IPS-15b (cell line): Measurements from ENCODE around the gene NIP7.
"Not testable (repeated sequence)": the region's sequence is repeated elsewhere in the genome, so short reads cannot be mapped to it uniquely, and the experiment has no call there.

Experiments
- H3K27me3 ChIP-seq: one replicate; pipeline ENCODE4 v1.6.1; 2013; ENCODE audit warnings: low read length; ENCODE audit not compliant: control insufficient read depth, insufficient read depth
- H3K36me3 ChIP-seq: one replicate; pipeline ENCODE4 v1.6.1; 2013; ENCODE audit warnings: low read length; ENCODE audit not compliant: control insufficient read depth, insufficient read depth
- H3K4me1 ChIP-seq: one replicate; pipeline ENCODE4 v1.6.1; 2013; ENCODE audit warnings: mild to moderate bottlenecking, low read length; ENCODE audit not compliant: control insufficient read depth, insufficient read depth
- H3K4me3 ChIP-seq: one replicate; pipeline ENCODE4 v1.5.1; 2013; ENCODE audit warnings: low read depth, low read length
- H3K9ac ChIP-seq: one replicate; pipeline ENCODE4 v1.6.1; 2013; ENCODE audit warnings: low read depth, mild to moderate bottlenecking, low read length
- H3K9me3 ChIP-seq: one replicate; pipeline ENCODE4 v1.6.1; 2013; ENCODE audit warnings: mild to moderate bottlenecking, low read length; ENCODE audit not compliant: control insufficient read depth, insufficient read depth

The NIP7 gene

DNA sequence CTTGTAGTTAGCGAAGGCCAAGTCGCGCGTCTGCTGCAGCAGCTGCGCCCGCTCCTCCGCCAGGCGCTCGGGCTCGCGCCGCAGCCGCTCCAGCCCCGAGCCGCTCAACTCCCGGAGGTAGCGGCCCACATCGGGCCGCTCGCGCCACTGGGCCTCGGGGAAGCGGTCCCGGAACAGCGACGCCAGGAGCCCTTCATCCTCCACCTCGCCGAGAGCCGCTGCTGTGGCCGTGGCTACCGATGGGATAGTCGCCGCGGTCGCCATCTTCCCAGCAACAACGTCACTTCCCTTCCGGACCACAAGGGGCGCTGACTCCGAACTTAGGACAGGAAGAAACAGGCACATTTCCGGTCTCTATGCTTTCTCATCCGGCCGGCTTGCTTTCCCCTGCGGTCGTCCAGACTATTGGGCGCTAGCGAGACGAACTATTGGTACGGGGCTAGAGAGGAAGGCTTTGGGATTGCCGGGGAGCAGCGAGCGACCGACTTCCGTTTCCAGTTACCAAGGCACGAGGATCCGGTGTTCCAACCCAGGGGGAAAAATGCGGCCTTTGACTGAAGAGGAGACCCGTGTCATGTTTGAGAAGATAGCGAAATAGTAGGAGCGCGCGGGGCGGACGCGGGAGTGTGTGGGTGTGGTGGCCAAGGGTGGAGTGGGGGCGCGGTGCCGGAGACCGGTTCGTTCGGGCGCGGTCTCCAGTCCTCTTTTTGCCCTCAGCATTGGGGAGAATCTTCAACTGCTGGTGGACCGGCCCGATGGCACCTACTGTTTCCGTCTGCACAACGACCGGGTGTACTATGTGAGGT lies at the start of gene NIP7, which contains the start of gene COG8:
NIP7 (plus strand) TSS at position 484 of the 806 bp plus-strand sequence; CDS start at position 542, 58 bp downstream.
COG8 (minus strand) TSS at position 276 of the 806 bp plus-strand sequence; CDS start at position 264, 12 bp downstream.
- Histone ChIP-seq H3K4me3 (peak within 1 kb of the TSS; percentile 94), H3K27me3 (no peaks in the 10 kb centered on the region), H3K4me1 (peaks cover 4% of the 10 kb centered on the region), H3K36me3 (peaks cover 16% of the 10 kb centered on the region), H3K9me3 (no peaks in the 10 kb centered on the region), H3K9ac (peak within 1 kb of the TSS; percentile 96)

DNA sequence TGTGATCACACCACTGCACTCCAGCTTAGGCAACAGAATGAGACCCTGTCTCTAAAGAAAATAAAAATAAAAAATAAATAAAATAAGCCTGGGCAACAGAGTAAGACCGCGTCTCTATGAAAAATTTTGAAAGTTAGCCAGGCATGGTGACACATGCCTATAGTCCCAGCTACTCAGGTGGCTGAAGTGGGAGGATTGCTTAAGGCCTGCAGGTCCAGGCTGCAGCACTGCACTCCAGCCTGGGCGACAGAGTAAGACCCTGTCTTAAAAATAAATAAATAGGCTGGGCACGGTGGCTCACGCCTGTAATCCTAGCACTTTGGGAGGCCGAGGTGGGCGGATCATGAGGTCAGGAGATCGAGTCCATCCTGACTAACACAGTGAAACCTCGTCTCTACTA lies 47.9 kb upstream of the NIP7 start:
- not testable (repeated sequence) for H3K9ac ChIP-seq, H3K36me3 ChIP-seq, H3K27me3 ChIP-seq, H3K9me3 ChIP-seq, H3K4me3 ChIP-seq, H3K4me1 ChIP-seq

- no peaks in the 10 kb centered on the region for H3K27me3 ChIP-seq
- no peaks in the 10 kb centered on the region for H3K4me1 ChIP-seq
- no peak overlapping the region for H3K4me3 ChIP-seq
- no peaks in the 10 kb centered on the region for H3K9me3 ChIP-seq
- no peak overlapping the region for H3K9ac ChIP-seq
- H3K36me3 ChIP-seq = no peaks in the 10 kb centered on the region
Observed at GRCh38 chr16:69293401-69293800, 46.2 kb upstream of the NIP7 start.

GRCh38 chr16:69294051-69294450 lies 45.5 kb upstream of the NIP7 start:
- Histone ChIP-seq H3K27me3 (no peaks in the 10 kb centered on the region), H3K36me3 (no peaks in the 10 kb centered on the region), H3K9me3 (no peaks in the 10 kb centered on the region), H3K9ac (no peak overlapping the region), H3K4me3 (no peak overlapping the region), H3K4me1 (no peaks in the 10 kb centered on the region)

- H3K9ac ChIP-seq, H3K4me1 ChIP-seq, H3K9me3 ChIP-seq, H3K27me3 ChIP-seq, H3K4me3 ChIP-seq, H3K36me3 ChIP-seq: not testable (repeated sequence)
Observed at GRCh38 chr16:69296771-69297170, 42.8 kb upstream of the NIP7 start.

DNA sequence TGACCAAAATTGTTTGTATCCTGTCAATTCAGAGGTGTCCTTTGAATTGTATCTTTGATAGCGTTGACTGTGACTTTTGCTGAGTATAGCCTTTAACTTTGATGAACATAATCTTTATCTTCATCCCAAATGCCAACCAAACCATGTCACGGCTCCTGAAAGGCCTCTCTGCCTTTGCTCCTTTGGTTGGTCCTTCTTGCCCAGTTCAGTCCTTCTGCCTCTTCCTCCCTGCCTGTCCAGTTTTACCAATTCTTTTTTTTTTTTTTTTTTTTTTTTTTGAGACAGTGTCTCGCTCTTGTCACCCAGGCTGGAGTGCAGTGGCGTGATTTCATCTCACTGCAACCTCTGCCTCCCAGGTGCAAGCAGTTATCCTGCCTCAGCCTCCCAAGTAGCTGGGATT lies 41.3 kb upstream of the NIP7 start:
- Histone ChIP-seq H3K9ac (no peak overlapping the region), H3K4me1 (no peaks in the 10 kb centered on the region), H3K9me3 (no peaks in the 10 kb centered on the region), H3K4me3 (no peak overlapping the region), H3K36me3 (no peaks in the 10 kb centered on the region), H3K27me3 (no peaks in the 10 kb centered on the region)

DNA sequence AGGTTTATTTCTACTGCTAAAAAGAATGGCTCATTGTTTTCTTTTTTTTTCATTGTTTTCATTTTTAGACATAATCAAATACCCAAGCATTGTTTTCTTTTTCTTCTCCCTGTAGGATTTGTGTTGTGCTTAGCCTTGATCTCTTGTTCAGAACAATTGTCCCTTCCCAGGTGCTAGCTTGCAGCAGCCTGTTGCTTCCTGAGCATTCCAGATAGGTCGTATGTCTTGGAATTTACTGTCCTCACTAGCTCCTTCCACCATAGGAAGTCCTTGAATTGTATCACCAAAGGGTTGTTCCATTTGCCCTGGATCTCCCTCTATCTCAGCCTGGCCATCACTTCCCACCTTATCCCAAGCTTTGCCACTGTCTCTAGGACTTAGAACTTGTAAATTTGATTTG lies 38.4 kb upstream of the NIP7 start:
- no peaks in the 10 kb centered on the region for H3K36me3 ChIP-seq
- H3K4me1 ChIP-seq = no peaks in the 10 kb centered on the region
- H3K27me3 ChIP-seq = no peaks in the 10 kb centered on the region
- H3K9ac ChIP-seq = no peak overlapping the region
- H3K4me3 ChIP-seq = no peak overlapping the region
- H3K9me3 ChIP-seq = no peaks in the 10 kb centered on the region

GRCh38 chr16:69301861-69302260 lies 37.7 kb upstream of the NIP7 start:
- Histone ChIP-seq H3K9me3 (no peaks in the 10 kb centered on the region), H3K4me3 (no peak overlapping the region), H3K4me1 (no peaks in the 10 kb centered on the region), H3K36me3 (no peaks in the 10 kb centered on the region), H3K9ac (no peak overlapping the region), H3K27me3 (no peaks in the 10 kb centered on the region)

DNA sequence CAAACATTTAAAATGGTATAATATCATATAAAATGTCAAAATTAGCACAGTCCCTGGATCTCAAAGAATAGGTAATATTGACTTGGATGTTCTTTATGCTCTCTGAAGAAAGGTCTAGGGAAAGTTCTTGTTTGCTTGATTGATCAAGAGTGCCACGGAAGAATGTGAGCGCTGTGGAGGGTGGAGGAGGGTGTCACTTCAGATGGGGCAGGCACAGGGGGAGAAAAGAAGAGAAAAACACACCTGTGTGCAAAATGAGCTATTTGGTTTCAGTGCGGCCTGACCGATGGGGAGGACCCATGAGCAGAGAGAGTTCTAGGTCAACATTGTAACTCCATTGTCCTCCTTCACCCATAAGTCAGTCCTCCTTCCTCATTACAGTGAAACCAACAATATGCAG lies 37.3 kb upstream of the NIP7 start:
- Histone ChIP-seq H3K9me3 (no peaks in the 10 kb centered on the region), H3K9ac (no peak overlapping the region), H3K4me3 (no peak overlapping the region), H3K36me3 (no peaks in the 10 kb centered on the region), H3K27me3 (no peaks in the 10 kb centered on the region), H3K4me1 (no peaks in the 10 kb centered on the region)

DNA sequence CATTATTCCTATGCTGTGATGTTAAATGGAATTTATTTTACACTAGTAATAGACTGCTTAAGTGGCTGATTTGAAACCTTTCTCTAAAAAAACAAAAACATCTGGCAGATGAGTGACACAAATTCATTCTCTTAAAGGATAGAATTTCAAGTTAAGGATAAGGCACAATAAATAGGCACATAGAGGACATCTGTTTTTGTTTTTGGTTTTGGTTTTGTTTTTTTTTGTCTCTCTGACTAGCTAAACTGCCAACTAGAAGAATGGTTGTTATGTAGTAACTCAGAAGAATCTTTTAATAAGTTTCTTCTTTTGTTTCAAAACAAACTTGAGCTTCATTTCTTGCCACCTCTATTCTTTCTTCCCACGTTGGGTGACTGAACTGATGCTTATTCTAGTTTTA lies 33.5 kb upstream of the NIP7 start:
- H3K4me1 ChIP-seq = no peaks in the 10 kb centered on the region
- no peak overlapping the region for H3K9ac ChIP-seq
- H3K36me3 ChIP-seq = no peaks in the 10 kb centered on the region
- no peaks in the 10 kb centered on the region for H3K9me3 ChIP-seq
- H3K4me3 ChIP-seq = no peak overlapping the region
- no peaks in the 10 kb centered on the region for H3K27me3 ChIP-seq

- no peaks in the 10 kb centered on the region for H3K9me3 ChIP-seq
- H3K9ac ChIP-seq = no peak overlapping the region
- H3K27me3 ChIP-seq = no peaks in the 10 kb centered on the region
- no peaks in the 10 kb centered on the region for H3K4me1 ChIP-seq
- H3K36me3 ChIP-seq = no peaks in the 10 kb centered on the region
- no peak overlapping the region for H3K4me3 ChIP-seq
Observed at GRCh38 chr16:69307091-69307490, 32.5 kb upstream of the NIP7 start.

- no peak overlapping the region for H3K9ac ChIP-seq
Observed at GRCh38 chr16:69307856-69308255, 31.7 kb upstream of the NIP7 start.

More at GRCh38 chr16:69307856-69308255, 31.7 kb upstream of the NIP7 start:
- H3K4me1 ChIP-seq = no peaks in the 10 kb centered on the region
- no peak overlapping the region for H3K4me3 ChIP-seq
- H3K36me3 ChIP-seq = no peaks in the 10 kb centered on the region
- H3K27me3 ChIP-seq = no peaks in the 10 kb centered on the region
- no peaks in the 10 kb centered on the region for H3K9me3 ChIP-seq
